Left renal pelvis (tissue), 4 donors: Measurements from ENCODE around the gene FAM184A. TPM values are rescaled to one million over a fixed set of nuclear protein-coding genes. Genes with fewer than 3 reads are reported as not detected.
"Not testable (repeated sequence)": the region's sequence is repeated elsewhere in the genome, so short reads cannot be mapped to it uniquely, and the experiment has no call there.

Source experiments
- DNase-seq, 4 donors: peaks; one replicate each; pipeline ENCODE4 v3.0.0-alpha.2; 2013; ENCODE audit warnings: low read depth in 4 of 4, low spot score in 3 of 4
- polyA plus RNA-seq, 4 donors: library from polyadenylated mRNA; unstranded; fragments of 120-200 nt; gene quantifications; one replicate each; pipeline ENCODE4 v1.2.1, GENCODE V29; 2013; ENCODE audit not compliant: insufficient read length in 4 of 4

FAM184A gene
- polyA plus RNA-seq, 4 donors, result 5.9 to 12.7 (median 10.2) TPM

GRCh38 chr6:119097815-119098361 is 19.4 kb upstream of the FAM184A start:
- not testable (repeated sequence) for DNase-seq

DNA sequence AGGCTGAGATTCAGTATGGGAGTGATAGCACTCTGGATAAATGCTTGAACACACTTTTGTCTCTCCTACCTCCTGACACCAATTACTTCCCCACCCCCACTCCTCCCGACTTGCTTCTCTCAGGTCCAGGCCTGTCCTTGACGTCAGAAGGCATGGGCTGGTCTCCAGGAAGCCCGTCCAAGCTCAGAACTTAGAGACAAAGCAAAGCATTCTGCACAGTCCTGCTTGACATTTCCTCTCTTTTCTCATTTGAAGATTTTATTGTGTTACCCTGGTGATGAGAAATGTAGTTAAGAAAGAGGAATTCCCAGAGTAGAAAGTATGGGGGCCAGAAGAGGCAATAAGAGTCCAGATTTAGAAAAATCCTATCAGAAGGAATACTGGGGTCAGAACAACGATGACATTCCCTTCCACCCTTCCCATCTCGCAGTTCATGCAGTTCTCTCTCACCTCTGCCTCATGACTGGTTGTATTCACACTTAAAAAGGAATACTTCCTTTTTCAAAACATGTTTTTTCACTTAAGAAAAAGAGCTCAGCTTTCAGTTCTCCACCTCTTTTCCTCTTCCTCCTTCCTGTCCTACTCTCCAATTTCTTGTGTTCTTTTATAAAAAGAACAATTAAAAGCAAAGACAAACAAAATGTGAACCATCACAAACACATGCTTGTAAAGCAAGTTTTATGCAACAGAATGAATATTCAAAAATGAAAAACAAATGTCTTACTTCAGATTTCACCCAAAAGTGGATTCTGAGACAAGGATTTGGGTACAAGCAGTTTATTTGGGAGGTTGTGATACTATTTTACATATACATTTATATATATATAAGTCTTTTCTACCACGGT is 18.5 kb upstream of the FAM184A start:
- no peak for DNase-seq

- DNase-seq, result no peak
Observed at GRCh38 chr6:119090256-119090655, 11.8 kb upstream of the FAM184A start.

GRCh38 chr6:119084784-119085183 is 6.3 kb upstream of the FAM184A start:
- no peak for DNase-seq

DNA sequence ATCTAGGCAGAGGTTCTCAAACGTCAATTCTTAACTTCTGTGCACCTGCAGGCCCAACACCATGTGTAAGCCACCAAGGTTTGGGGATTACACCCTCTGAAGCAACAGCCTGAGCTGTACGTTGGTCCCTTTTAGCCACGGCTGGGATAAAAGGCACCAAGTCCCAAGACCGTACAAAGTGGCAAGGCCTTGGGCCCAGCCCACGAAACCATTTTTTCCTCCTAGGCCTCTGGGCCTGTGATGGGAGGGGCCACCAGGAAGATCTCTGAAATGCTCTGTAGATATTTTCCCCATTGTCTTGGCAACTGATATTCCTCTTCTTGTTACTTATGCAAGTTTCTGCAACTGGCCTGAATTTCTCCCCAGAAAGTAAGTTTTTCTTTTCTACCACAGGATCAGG is 4.5 kb upstream of the FAM184A start:
- DNase-seq, result no peak

GRCh38 chr6:119079283-119079809 is 882 bp upstream of the FAM184A start:
- DNase-seq, result no peak

DNA sequence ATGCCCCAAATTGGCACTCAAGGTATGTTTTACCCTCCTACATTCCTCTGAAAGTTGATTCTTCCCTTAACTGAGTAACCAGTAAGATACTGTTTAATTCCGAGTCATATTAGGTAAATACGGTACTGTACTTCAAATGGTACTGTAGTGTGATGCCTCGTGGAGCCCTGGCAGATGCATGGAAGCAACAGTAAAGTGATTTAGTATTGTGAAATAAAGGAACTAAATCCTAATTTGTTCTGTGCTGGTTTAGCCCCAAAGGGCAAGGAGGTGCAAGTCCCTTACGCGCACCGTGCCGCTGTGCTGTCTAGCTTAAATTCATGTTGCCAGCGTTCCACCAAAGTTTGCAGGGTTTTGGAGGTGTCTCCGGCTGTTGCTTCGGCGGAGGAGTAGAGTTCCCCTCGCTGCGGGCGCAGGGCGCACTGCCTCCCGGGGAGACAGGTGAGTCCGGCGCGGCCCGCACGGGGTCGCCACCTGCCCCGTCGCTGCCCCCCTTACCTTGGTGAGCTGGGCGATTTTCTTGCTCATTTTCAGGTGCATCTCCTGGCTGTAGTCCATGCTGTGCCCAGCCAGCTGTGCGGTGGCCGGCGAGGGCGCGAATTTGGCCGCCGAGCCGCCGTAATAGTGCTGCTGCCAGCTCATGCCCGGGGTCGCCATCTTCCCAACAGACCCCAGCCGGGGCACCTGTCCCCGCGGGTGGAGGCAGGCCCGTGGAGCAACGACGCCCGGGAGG is 655 bp downstream of the FAM184A start:
- DNase-seq, result no peak

DNA sequence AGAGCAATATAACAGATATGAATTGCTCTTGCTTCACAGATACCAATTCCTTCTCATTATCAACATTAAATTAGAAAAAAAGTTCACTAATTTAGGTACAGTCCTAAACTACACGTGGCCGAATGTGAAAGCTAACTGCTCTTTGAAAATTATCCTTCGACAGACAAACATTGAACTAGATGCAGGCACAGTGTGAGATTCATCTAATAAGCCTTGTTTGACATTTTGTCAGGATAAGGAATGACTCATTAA is 1.1 kb downstream of the FAM184A start:
- no peak for DNase-seq

DNA sequence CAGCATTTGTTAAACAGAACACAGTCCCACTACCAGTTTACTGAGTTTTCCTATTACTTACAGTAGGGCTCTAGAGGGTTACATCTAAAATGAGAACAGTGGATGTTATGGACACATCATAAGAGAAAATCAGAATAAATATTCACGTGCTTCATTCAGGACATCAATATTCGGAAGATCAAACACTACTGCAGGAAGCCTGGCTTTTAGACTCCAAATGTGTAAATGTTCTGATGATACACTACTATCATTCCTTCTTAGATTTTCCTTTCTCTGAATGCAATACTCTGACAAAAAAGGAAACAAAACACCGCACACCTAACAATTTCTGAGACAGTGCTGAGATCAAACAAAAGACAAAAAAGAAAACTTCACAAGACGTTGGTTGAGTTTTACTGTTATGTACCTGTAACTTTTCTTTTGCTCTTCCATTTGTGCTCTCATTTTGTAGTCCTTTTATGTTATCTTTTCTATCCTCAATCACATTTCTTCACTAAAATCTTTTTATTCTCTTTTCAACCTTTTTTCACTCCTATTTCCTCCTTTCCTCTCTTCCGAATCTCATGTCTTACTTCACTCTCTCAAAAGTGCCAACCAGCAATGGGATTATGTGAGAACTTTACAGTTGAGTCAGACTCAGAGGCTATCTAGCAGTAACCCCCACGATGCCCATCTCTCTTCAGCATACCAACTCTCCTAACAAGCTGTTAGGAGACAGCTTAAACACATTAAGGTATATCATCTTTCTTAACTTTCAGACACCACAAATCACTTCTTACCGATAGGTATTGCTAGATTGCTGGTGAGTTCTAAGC is 1.7 kb downstream of the FAM184A start:
- DNase-seq, result no peak

GRCh38 chr6:119076173-119076572 is 2.3 kb downstream of the FAM184A start:
- no peak for DNase-seq

GRCh38 chr6:119075200-119075981 is 3.1 kb downstream of the FAM184A start:
- no peak for DNase-seq

DNA sequence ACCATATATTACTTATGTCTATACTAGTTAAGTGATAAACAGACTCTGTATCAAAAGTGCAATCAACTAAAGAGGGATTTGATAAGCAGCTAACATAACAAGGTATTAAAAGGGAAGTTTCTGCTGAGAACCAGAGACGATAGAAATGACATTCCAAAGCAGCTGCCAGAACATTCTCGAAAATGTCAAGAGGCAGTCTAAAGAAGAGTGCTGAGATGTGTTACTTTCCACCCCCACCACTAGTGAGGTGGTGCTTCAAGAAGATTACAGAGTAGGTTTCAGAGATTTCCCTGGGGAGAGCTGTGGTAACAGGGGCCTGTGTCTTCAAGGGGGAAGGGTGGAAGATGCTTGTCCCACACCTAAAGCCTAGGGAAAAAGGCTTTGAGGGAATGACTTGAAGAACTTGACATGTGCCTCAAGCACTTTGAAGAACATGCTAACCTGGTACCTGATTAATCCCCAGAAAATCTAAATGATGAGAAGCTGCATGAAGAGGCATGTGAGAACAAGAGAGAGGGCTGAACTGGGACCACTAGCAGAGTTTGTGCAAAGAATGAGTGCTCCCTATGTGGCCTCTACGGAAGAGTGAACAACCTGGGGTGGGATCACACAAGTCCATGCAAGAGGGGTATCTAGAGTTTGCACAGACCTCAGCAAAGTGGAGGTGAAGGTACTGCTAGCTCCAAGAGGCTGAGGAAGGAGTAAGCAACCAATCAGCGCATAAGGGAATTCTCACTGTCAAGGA is 5.0 kb downstream of the FAM184A start:
- no peak for DNase-seq

DNA sequence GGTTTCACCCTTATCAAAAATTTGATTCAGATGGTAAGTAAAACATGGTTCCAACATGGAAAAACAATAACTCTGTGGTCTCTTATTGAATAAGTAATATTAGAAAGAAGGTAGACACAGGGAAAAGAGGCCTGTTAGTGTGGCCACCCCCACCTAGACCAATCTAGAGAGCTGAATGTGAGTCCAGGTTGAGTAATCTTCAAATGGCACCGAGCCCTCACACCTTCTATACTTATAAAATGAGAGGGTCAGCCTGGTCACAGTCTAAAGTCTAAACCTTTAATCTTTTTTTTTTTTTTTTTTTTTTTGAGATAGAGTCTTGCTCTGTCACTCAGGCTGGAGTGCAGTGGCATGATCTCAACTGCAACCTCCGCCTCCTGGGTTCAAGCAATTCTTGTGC is 6.9 kb downstream of the FAM184A start:
- DNase-seq, result no peak

DNA sequence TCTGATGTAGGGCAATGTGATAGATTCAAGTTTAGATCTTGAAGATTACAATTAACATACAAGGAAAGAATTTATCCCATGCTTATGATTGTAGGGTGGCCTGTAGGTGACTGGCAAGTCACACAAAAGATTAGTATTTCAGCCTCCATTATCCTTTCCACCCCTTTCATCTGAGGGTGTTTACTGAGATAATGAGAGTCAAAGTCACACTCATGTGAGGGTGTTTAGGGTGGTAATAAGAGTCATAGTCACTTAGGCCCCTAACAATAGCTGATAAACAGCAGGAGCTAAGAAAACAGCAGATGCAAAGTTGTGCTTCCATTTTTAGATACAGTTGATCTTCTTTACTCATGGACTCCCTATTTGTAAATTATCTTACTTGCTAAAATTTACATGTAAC is 11.4 kb downstream of the FAM184A start:
- no peak for DNase-seq

DNA sequence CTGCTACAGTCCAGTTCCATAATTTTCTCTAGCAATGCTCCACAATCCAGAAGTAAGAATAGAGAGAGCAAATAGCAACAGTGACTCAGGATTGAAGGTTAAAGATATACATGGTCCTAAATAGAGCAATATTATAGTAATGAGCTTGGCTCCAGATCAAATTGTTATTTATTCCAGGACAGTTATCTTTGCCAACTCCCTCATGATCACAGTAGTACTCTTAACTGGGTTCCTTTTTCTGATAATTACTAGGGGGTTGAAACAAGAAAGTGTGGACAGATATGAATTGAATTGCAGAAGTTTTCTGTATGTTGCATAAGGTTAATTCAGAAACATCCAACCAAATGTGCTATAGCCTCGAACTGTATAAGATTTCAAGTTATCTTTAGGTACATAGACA is 11.9 kb downstream of the FAM184A start:
- DNase-seq, result no peak

- DNase-seq, result no peak
Observed at GRCh38 chr6:119065955-119066354, 12.5 kb downstream of the FAM184A start.

DNA sequence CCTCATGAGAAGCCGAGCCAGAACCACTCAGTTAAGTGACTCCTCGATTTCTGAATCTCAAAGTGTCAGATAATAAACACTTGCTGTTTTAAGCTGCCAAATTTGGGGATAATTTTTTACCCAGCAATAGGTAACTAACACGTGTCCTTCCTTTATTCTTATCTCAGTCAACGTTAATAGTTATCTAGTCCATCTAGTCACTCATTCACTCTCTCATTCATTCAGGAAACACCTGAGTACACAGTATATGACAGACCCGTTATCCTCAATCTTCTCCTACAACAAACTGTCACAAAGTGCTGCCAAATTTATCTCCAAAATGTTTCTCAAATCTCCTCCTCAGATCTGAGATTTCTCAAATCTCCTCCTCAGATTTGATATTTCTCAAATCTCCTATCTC is 13.1 kb downstream of the FAM184A start:
- no peak for DNase-seq

GRCh38 chr6:119063491-119063890 is 15.0 kb downstream of the FAM184A start:
- no peak for DNase-seq

DNA sequence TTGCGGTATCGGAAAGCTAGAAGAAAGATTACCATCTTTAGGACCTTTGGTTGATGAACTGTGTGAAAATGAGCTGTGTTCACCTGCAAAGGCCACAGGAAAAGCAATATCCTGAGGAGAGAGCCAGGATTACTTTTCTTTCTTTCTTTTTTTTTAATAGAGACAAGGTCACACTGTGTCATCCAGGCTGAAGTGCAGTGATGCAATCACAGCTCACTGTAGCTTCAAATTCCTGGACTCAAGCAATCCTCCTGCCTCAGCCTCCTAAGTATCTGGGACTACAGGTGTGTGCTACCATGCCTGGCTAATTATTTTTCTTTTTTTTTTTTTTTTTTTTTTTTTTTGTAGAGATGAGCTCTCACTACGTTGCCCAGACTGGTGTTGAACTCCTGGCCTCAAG is 17.2 kb downstream of the FAM184A start:
- no peak for DNase-seq
